Nephron progenitor cell (in vitro differentiated cells): ENCODE results near the gene TTYH1.

Experiments
- DNase-seq: peaks from one replicate; pipeline ENCODE4 v3.0.0; 2021
- H3K27ac Mint-ChIP-seq: 2 replicates; pipeline ENCODE4 v1.8.0; 2021; ENCODE audit warnings: mild to moderate bottlenecking, moderate library complexity, mixed read lengths
- H3K27me3 Mint-ChIP-seq: 2 replicates; pipeline ENCODE4 v1.8.0; 2021; ENCODE audit warnings: mild to moderate bottlenecking, low read depth, mixed read lengths; ENCODE audit not compliant: poor library complexity
- H3K36me3 Mint-ChIP-seq: 2 replicates; pipeline ENCODE4 v1.8.0; 2021; ENCODE audit warnings: low read depth, mixed read lengths
- H3K4me1 Mint-ChIP-seq: 2 replicates; pipeline ENCODE4 v1.8.0; 2021; ENCODE audit warnings: mixed read lengths
- H3K4me3 Mint-ChIP-seq: 2 replicates; pipeline ENCODE4 v1.8.0; 2021; ENCODE audit warnings: mild to moderate bottlenecking, moderate library complexity, mixed read lengths
- H3K9me3 Mint-ChIP-seq: 2 replicates; pipeline ENCODE4 v1.8.0; 2021; ENCODE audit warnings: mild to moderate bottlenecking, moderate library complexity, mixed read lengths
- CTCF ChIP-seq: fragments of 200-600 bp; sonication (generic); IDR thresholded peaks from 2 replicates; pipeline ENCODE4 v1.5.0; 2021; ENCODE audit warnings: antibody characterized with exemption

TTYH1 gene

GRCh38 chr19:54448774-54449700 is 33.8 kb downstream of the TTYH1 start, which contains the start of gene LENG8:
Gene LENG8, plus strand, starts transcription at chr19:54449199. Its CDS starts 2,146 bp downstream, at chr19:54451345.
- Mint-ChIP-seq H3K27ac (peak within 1 kb of the TSS; percentile 100), H3K36me3 (peaks cover 36% of the 10 kb centered on the region), H3K9me3 (no peaks in the 10 kb centered on the region), H3K4me3 (peak within 1 kb of the TSS; percentile 100), H3K4me1 (peaks cover 37% of the 10 kb centered on the region), H3K27me3 (peaks cover 7% of the 10 kb centered on the region)
- no peak for TF ChIP-seq CTCF
- peak; percentile 91 for DNase-seq

- peaks cover 36% of the 10 kb centered on the region for H3K36me3 Mint-ChIP-seq
- TF ChIP-seq CTCF, result no peak
Observed at GRCh38 chr19:54449701-54450069, 34.4 kb downstream of the TTYH1 start.

GRCh38 chr19:54451331-54451871 is 36.1 kb downstream of the TTYH1 start:
- no peak for DNase-seq
- peaks cover 37% of the 10 kb centered on the region for H3K4me1 Mint-ChIP-seq
- H3K9me3 Mint-ChIP-seq, result no peaks in the 10 kb centered on the region
- TF ChIP-seq CTCF, result no peak
- H3K27me3 Mint-ChIP-seq, result peaks cover 7% of the 10 kb centered on the region
- H3K27ac Mint-ChIP-seq, result peak overlapping the region; percentile 75
- peaks cover 39% of the 10 kb centered on the region for H3K36me3 Mint-ChIP-seq
- H3K4me3 Mint-ChIP-seq, result peak overlapping the region; percentile 100

More at GRCh38 chr19:54449701-54450069, 34.4 kb downstream of the TTYH1 start:
- Mint-ChIP-seq H3K27me3 (peaks cover 7% of the 10 kb centered on the region), H3K27ac (peak overlapping the region; percentile 99), H3K4me3 (peak overlapping the region; percentile 100), H3K4me1 (peaks cover 37% of the 10 kb centered on the region), H3K9me3 (no peaks in the 10 kb centered on the region)
- DNase-seq, result no peak

- no peak for DNase-seq
- Mint-ChIP-seq H3K4me1 (peaks cover 32% of the 10 kb centered on the region), H3K27ac (no peak overlapping the region), H3K9me3 (no peaks in the 10 kb centered on the region), H3K36me3 (peaks cover 39% of the 10 kb centered on the region), H3K27me3 (peaks cover 7% of the 10 kb centered on the region), H3K4me3 (no peak overlapping the region)
- TF ChIP-seq CTCF, result no peak
Observed at GRCh38 chr19:54451997-54452396, 36.7 kb downstream of the TTYH1 start.

- no peak overlapping the region for H3K27ac Mint-ChIP-seq
- no peaks in the 10 kb centered on the region for H3K9me3 Mint-ChIP-seq
- no peak for DNase-seq
- no peak for TF ChIP-seq CTCF
- peaks cover 40% of the 10 kb centered on the region for H3K36me3 Mint-ChIP-seq
- H3K27me3 Mint-ChIP-seq, result peaks cover 7% of the 10 kb centered on the region
- no peak overlapping the region for H3K4me3 Mint-ChIP-seq
- H3K4me1 Mint-ChIP-seq, result peaks cover 25% of the 10 kb centered on the region
Observed at GRCh38 chr19:54452626-54453025, 37.4 kb downstream of the TTYH1 start.
